Small intestine (tissue), 7 donors: ENCODE data around the gene ENC1. TPM values are rescaled to one million over a fixed set of nuclear protein-coding genes. Genes with fewer than 3 reads are reported as not detected.

Experiments
- DNase-seq, 2 donors: peaks; one replicate each; pipeline versions ENCODE4 v3.0.0 to v3.0.0-alpha.2; 2013
- FAIRE-seq: peaks from 2 replicates; lab custom pipeline; 2012; peaks lifted over from hg19 to GRCh38; lab: Jason Lieb, UNC
- H3K27ac ChIP-seq, 3 donors: one replicate each; pipeline ENCODE4 v1.5.1; 2013; ENCODE audit warnings: low read length in 2 of 3, mild to moderate bottlenecking in 2 of 3, control low read depth in 1 of 3, inconsistent platforms in 1 of 3, low read depth in 1 of 3, moderate library complexity in 1 of 3
- H3K27me3 ChIP-seq, 3 donors: one replicate each; pipeline ENCODE4 v1.6.1; 2013; ENCODE audit warnings: low read length in 3 of 3, inconsistent platforms in 1 of 3; ENCODE audit not compliant: control insufficient read depth in 3 of 3, insufficient read depth in 3 of 3
- H3K36me3 ChIP-seq, 3 donors: one replicate each; pipeline ENCODE4 v1.6.1; 2013; ENCODE audit warnings: low read length in 3 of 3, inconsistent platforms in 1 of 3, low read depth in 1 of 3, mild to moderate bottlenecking in 1 of 3, moderate library complexity in 1 of 3; ENCODE audit not compliant: control insufficient read depth in 3 of 3, insufficient read depth in 2 of 3
- H3K4me1 ChIP-seq, 3 donors: one replicate each; pipeline ENCODE4 v1.6.1; 2013; ENCODE audit warnings: low read length in 2 of 3, inconsistent platforms in 1 of 3, low read depth in 1 of 3, mild to moderate bottlenecking in 1 of 3, moderate library complexity in 1 of 3; ENCODE audit not compliant: control insufficient read depth in 3 of 3, insufficient read depth in 2 of 3
- H3K4me3 ChIP-seq, 3 donors: one replicate each; pipeline ENCODE4 v1.5.1; 2013; ENCODE audit warnings: low read length in 3 of 3, control low read depth in 1 of 3, inconsistent platforms in 1 of 3, low read depth in 1 of 3, mild to moderate bottlenecking in 1 of 3, moderate library complexity in 1 of 3
- H3K9me3 ChIP-seq, 2 donors: one replicate each; pipeline ENCODE4 v1.6.1; 2013; ENCODE audit warnings: low read depth in 1 of 2, low read length in 1 of 2; ENCODE audit not compliant: control insufficient read depth in 2 of 2, insufficient read depth in 1 of 2
- WGBS, 3 donors: extraction: QIAGEN DNeasy Blood & Tissue Kit; methylation state at CpG; one replicate each; pipeline ENCODE4 v1.1.7; 2013; 5-methylcytosine and 5-hydroxymethylcytosine counted together
- polyA plus RNA-seq, 4 donors: library from polyadenylated mRNA; stranded (reverse) in 3 of 4; unstranded in 1 of 4; fragments of 200-250 nt in 3 of 4; fragments of 120-200 nt in 1 of 4; gene quantifications; one replicate each; pipeline versions ENCODE4 v1.2.1 to v1.2.3, GENCODE V29; 2013
- donor health status: healthy with polysubstance abuse.
- donor health status: control.
- donor health status: control.
- donor health status: Bipolar disorder and iron deficiency.
- donor health status: healthy.

ENC1 gene
- polyA plus RNA-seq, 4 donors = 6.8 to 107 (median 16.9) TPM

DNA sequence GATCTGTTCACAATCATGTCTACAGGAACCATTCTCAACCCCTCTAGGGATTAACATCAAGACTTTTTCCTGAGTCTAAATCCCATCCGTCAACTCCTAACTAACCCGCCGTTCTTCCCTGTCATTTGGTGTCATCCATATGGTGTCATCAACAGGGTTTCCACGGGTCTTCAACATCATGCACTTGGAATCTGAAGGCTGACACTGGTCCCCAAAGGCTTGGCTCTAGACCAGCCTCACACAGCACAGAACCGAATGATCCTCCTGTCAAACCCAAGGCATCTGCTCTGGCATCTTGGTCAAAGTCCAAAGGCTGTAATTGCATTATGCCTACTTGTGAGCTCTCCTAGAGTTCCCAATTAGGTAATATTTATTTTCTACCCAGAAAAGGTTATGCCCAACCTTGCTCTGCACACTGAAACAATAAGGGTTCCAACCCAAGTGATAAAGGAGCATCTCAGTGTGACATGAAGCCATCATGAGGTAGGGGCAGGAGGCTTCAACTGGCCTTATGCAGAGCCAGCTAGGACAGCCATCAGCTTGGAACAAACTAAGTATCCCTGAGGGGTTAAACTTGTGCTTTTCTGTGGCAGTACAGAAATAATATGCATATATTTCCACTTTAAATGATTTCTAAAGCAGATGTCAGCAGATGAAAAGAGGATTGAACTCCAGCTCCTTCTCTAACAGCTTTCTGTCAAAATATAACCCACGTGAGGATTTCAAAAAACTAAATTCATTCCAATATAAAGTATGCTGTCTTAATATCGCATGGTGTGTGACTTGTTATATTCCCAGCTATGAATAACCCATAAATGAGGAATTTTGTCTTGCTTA, 13.9 kb downstream of the ENC1 start:
- Histone ChIP-seq H3K36me3 (peaks cover 0 to 15% (median 3%) of the 10 kb centered on the region in 3 donors), H3K9me3 (no peaks in the 10 kb centered on the region), H3K27ac (peak overlapping the region in 1 of 3 donors; percentile 18), H3K27me3 (no peaks in the 10 kb centered on the region), H3K4me3 (no peak overlapping the region), H3K4me1 (peaks cover 2 to 37% (median 7%) of the 10 kb centered on the region in 3 donors)
- FAIRE-seq (no peak), DNase-seq (peak; percentile 70 to 84)
- 53 to 68% (median 66%) methylated on average over 7 of the region's 7 CpGs for WGBS, 3 donors

DNA sequence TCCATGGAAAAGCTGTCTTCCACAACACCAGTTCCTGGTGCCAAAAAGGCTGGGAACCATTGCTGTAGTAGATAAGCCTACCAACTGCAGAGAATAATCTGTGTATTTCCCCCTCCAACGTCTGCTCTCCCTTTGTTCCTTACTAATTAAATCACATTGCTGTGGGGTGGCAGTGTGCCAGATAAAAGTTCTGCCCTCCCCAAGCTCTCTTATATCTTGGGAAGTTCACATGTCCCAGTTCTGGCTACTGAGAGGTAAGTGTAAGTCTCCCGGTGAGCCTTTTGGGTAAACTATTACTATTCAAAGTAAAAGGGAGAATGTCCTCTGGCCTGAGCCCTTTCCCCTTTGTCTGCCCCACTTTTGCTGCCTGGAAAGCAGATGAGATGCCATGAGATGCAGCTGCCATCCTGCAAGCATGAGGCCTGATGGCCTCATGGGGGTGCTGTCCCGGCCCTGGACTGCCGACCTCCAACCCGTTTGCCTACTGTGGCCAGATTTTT, 14.7 kb downstream of the ENC1 start:
- 17 to 41% (median 38%) methylated on average over 5 of the region's 5 CpGs for WGBS, 3 donors

DNA sequence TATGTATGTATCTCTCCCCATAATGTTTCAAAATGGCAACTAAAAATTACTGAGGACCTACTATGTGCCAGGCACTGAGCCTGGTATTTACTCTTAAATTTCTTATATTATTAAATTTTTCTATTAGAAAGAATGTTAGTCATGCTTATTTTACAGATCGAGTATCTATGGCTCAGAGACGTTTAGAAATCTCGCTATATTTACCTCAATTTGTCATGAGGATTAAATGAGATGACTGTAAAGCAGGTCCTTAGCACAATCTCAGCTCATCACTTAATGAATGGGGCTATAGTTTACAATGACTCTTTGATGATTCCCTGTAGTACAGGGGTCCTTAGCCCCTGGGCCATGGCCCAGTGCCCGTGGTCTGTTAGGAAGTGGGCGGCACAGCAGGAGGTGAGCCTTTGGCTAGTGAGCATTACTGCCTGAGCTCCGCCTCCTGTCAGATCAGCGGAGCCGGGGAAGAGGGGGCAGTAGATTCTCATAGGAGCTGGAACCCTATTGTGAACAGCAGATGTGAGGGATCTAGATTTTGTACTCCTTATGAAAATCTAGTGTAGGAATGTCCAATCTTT, 15.5 kb downstream of the ENC1 start:
- H3K27ac ChIP-seq = no peak overlapping the region
- WGBS, 3 donors = 88 to 93% (median 90%) methylated on average over 8 of the region's 8 CpGs
- no peak for FAIRE-seq

More for the DNA sequence above, 14.7 kb downstream of the ENC1 start:
- H3K9me3 ChIP-seq = no peaks in the 10 kb centered on the region
- peak overlapping the region in 1 of 3 donors; percentile 1 for H3K27ac ChIP-seq
- H3K27me3 ChIP-seq = no peaks in the 10 kb centered on the region
- no peak for FAIRE-seq
- peaks cover 0 to 10% (median 3%) of the 10 kb centered on the region in 3 donors for H3K36me3 ChIP-seq
- H3K4me3 ChIP-seq = no peak overlapping the region
- DNase-seq = peak in 1 of 2 donors; percentile 56
- peaks cover 0 to 30% (median 3%) of the 10 kb centered on the region in 3 donors for H3K4me1 ChIP-seq

GRCh38 chr5:74624501-74624900, 16.0 kb downstream of the ENC1 start:
- WGBS, 3 donors = 90 to 98% (median 93%) methylated on average over 4 of the region's 4 CpGs
- FAIRE-seq (no peak), DNase-seq (no peak)
- H3K27me3 ChIP-seq = no peaks in the 10 kb centered on the region
- no peak overlapping the region for H3K4me3 ChIP-seq
- peaks cover 0 to 6% (median 3%) of the 10 kb centered on the region in 3 donors for H3K36me3 ChIP-seq
- no peaks in the 10 kb centered on the region for H3K9me3 ChIP-seq
- H3K4me1 ChIP-seq = peaks cover 0 to 29% (median 0%) of the 10 kb centered on the region in 3 donors
- H3K27ac ChIP-seq = no peak overlapping the region

More for the DNA sequence above, 15.5 kb downstream of the ENC1 start:
- Histone ChIP-seq H3K36me3 (peaks cover 0 to 8% (median 3%) of the 10 kb centered on the region in 3 donors), H3K9me3 (no peaks in the 10 kb centered on the region), H3K4me3 (no peak overlapping the region), H3K27me3 (no peaks in the 10 kb centered on the region), H3K4me1 (peaks cover 0 to 30% (median 0%) of the 10 kb centered on the region in 3 donors)
- DNase-seq = no peak

GRCh38 chr5:74623748-74624408, 16.6 kb downstream of the ENC1 start:
- no peak overlapping the region for H3K4me3 ChIP-seq
- WGBS, 3 donors = 76 to 88% (median 79%) methylated on average over 5 of the region's 5 CpGs
- no peaks in the 10 kb centered on the region for H3K9me3 ChIP-seq
- DNase-seq (no peak), FAIRE-seq (no peak)
- no peak overlapping the region for H3K27ac ChIP-seq
- H3K36me3 ChIP-seq = peaks cover 0 to 3% (median 0%) of the 10 kb centered on the region in 3 donors
- no peaks in the 10 kb centered on the region for H3K27me3 ChIP-seq
- H3K4me1 ChIP-seq = peaks cover 0 to 33% (median 4%) of the 10 kb centered on the region in 3 donors

GRCh38 chr5:74623006-74623611, 17.4 kb downstream of the ENC1 start:
- DNase-seq = no peak
- Histone ChIP-seq H3K9me3 (no peaks in the 10 kb centered on the region), H3K4me1 (peaks cover 0 to 29% (median 4%) of the 10 kb centered on the region in 3 donors), H3K27ac (no peak overlapping the region), H3K4me3 (no peak overlapping the region), H3K27me3 (no peaks in the 10 kb centered on the region), H3K36me3 (peaks cover 0 to 3% (median 0%) of the 10 kb centered on the region in 3 donors)
- FAIRE-seq = no peak
- 79 to 86% (median 85%) methylated on average over 3 of the region's 3 CpGs for WGBS, 3 donors

DNA sequence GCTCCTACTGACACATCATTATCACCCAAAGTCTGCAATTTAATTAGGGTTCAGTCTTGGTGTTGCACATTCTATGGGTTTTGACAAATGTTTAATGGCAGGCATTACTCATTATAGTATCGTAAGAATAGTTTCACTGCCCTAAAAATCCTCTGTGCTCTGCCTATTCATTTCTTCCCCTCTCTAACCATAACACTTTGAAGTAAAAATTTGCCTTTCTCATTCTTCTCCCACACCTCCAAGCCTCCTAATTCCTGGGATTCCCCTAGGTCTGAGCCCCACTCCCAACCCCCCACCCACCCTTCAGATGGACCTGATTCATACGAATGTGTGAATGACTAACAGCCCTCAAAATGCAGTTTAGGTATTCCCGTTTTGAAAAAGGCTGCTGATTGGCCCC, 18.4 kb downstream of the ENC1 start:
- no peaks in the 10 kb centered on the region for H3K27me3 ChIP-seq
- FAIRE-seq (no peak), DNase-seq (no peak)
- 64 to 76% (median 69%) methylated on average over 3 of the region's 3 CpGs for WGBS, 3 donors
- peaks cover 0 to 31% (median 4%) of the 10 kb centered on the region in 3 donors for H3K4me1 ChIP-seq
- no peak overlapping the region for H3K4me3 ChIP-seq
- no peaks in the 10 kb centered on the region for H3K36me3 ChIP-seq
- no peaks in the 10 kb centered on the region for H3K9me3 ChIP-seq
- no peak overlapping the region for H3K27ac ChIP-seq

- Histone ChIP-seq H3K36me3 (no peaks in the 10 kb centered on the region), H3K27ac (no peak overlapping the region), H3K27me3 (no peaks in the 10 kb centered on the region), H3K4me1 (peaks cover 0 to 33% (median 4%) of the 10 kb centered on the region in 3 donors), H3K9me3 (no peaks in the 10 kb centered on the region), H3K4me3 (no peak overlapping the region)
- WGBS, 3 donors = 71 to 85% (median 74%) methylated on average over 5 of the region's 5 CpGs
- DNase-seq = no peak
- FAIRE-seq = no peak
These were observed 19.0 kb downstream of the ENC1 start for GRCh38 chr5:74621492-74621891.
